ENCODE data around the gene PPP1R12C.
A peak's percentile ranks its signal among the peaks of the same experiment; 100 is the strongest.
"Not testable (repeated sequence)": the region's sequence is repeated elsewhere in the genome, so short reads cannot be mapped to it uniquely, and the experiment has no call there.

The PPP1R12C gene

DNA sequence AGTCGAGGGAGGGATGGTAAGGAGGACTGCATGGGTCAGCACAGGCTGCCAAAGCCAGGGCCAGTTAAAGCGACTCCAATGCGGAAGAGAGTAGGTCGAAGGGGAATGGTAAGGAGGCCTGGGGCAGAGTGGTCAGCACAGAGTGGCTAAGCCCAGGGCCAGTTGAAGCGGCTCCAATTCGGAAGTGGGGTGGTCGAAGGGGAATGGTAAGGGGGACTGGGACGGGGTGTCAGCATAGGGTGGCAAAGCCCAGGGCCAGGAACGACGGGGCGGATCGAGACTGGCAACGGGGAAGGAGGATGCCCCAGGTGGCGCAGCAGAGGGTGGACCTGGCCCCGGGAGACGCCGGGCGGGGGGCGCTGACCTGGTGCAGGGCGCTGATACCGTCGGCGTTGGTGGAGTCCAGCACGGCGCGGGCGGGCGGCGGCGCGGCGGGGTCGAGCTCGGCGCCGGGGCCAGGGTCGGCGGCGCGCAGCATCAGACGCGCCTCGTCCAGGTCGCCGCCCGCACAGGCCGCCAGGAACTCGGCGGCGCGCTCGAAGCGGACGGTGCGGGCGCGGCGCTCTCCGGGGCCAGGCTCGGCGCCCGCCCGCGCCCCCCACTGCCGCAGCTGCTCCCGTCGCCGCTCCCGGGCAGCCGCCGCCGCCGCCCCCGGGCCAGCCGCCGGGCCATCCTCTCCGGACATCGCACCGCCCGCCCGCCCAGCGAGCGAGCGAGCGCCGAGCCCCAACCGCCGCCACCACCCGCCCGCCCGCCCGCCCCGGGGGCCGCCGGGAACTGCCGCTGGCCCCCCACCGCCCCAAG lies at the start of gene PPP1R12C:
Gene PPP1R12C (minus strand): TSS at position 779 of the 804 bp plus-strand sequence. CDS start 94 bp downstream, at position 685.
- DNase-seq (ENCODE audit: low read depth): no peak

GRCh38 chr19:55166530-55167268 lies 49.3 kb upstream of the PPP1R12C start, which contains the start of gene DNAAF3:
TSS of gene DNAAF3 (minus strand) at chr19:55166613. CDS start at chr19:55166413, 200 bp downstream.
- peak; percentile 93 for DNase-seq (ENCODE audit: low read depth)

GRCh38 chr19:55165952-55166529 lies 48.6 kb upstream of the PPP1R12C start:
- peak; percentile 60 for DNase-seq (ENCODE audit: low read depth)

DNA sequence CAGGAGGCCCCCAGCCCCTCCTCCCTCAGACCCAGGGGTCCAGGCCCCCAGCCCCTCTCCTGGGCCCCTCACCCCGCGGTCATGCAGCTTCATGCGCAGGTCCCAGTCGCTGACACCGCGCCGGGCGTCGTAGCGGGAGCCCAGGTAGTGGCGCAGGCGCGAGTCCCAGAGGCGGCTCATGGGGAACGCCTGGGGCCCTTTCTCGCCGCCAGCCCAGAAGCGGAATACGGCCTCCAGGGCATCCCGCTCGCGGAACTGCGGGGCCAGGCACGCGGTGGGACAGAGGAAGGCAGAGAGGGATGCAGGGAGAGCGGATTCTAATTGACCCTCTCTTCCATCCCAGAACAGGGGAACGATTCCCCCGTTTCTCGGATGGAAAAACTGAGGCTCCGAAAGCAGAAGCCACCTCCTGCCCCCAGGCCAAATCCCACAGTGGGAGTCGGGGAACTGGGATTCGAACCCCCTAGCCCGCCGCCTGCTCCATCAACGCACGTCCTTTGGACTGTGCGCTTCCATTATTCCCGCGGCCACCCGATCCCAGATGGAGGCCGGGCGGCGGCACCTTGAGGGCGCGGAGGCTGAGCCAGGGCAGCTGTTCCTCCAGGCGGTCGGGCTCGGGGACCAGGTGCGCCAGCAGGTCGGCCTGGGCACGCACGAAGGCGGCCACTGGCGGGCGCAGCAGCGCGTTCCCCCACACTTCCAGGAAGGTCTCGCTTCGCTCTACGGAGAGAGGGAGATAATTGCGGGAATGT lies 44.3 kb upstream of the PPP1R12C start:
- no peak for DNase-seq (ENCODE audit: low read depth)

DNA sequence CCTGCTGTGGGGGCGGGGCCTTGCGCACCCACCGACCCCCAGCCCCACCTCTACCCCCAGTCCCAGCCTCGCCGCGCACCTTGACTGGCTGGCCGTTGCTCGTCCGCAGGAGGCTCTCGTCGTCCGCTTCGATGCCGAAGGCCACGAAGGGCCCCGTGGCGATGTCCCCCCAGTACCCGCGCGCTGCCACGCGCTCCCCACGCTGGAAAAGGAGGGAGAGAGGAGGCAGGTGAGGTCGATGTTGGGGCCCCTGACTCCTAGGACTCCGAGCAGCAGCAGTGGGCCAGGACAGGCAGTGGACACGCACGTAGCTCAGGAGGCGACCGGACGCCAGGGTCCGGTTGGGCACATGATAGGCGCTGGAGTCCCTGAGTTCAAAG lies 43.5 kb upstream of the PPP1R12C start:
- no peak for DNase-seq (ENCODE audit: low read depth)

- peak; percentile 48 for DNase-seq (ENCODE audit: low read depth)
Observed at GRCh38 chr19:55160128-55160985, 42.9 kb upstream of the PPP1R12C start.

- DNase-seq (ENCODE audit: low read depth): no peak
Observed at GRCh38 chr19:55158848-55159749, 41.7 kb upstream of the PPP1R12C start.

- DNase-seq (ENCODE audit: low read depth): no peak
Observed at GRCh38 chr19:55158423-55158822, 41.0 kb upstream of the PPP1R12C start.

GRCh38 chr19:55157064-55157908 lies 39.8 kb upstream of the PPP1R12C start, which contains the start of gene TNNI3:
TSS of gene TNNI3 (minus strand) at chr19:55157732. CDS start at chr19:55157589, 143 bp downstream.
- no peak for DNase-seq (ENCODE audit: low read depth)

DNA sequence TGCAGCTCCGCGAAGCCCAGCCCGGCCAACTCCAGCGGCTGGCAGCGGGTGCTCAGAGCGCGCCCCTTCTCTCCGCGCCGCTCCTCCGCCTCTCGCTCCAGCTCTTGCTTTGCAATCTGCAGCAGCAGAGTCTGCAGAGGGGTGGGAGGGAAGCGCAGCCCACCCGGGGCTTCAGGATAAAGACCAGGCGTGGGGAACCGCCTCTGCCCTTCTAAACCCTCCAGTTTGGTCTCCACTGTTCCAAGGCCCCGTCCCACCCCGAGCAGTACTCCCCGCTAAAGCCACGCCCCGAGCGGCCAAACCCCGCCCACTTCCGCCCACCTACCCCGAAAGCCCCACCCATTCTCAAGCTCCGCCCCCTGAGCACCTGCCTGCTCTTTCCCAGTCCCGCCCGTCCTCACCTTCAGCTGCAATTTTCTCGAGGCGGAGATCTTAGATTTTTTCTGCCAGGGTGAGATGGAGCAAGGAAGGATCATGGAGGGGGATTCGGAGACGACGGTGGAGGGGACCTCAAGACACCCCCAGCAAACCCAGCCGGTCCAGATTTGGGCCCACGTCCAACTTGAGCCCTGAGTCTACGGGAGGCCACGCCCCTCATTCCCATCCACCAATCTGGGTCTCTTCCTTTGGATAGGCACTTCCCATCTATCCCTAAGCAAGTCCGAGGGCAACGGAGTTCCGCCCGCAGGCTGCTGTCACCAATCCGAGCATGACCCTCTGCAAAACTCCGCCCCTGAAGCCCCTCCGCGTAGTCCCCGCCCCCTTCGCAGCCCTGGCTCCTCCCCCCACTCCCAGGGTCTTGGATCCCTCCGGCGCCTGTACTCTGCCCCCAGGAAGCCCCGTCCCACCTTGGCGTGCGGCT lies 39.0 kb upstream of the PPP1R12C start:
- DNase-seq (ENCODE audit: low read depth): peak; percentile 24

DNA sequence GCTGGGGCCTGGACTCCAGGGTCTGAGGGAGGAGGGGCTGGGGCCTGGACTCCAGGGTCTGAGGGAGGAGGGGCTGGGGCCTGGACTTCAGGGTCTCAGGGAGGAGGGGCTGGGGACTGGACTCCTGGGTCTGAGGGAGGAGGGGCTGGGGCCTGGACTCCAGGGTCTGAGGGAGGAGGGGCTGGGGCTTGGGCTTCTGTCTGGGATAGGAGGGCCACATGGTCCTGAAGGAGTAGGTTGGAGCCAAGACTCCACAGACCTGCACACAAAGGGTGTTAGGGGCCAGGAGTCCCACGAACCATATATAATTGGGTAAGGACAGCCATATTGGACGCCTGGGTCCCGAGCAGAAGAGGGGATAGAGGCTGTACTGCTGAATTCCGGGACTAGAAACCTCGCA lies 38.3 kb upstream of the PPP1R12C start:
- DNase-seq (ENCODE audit: low read depth): not testable (repeated sequence)

DNA sequence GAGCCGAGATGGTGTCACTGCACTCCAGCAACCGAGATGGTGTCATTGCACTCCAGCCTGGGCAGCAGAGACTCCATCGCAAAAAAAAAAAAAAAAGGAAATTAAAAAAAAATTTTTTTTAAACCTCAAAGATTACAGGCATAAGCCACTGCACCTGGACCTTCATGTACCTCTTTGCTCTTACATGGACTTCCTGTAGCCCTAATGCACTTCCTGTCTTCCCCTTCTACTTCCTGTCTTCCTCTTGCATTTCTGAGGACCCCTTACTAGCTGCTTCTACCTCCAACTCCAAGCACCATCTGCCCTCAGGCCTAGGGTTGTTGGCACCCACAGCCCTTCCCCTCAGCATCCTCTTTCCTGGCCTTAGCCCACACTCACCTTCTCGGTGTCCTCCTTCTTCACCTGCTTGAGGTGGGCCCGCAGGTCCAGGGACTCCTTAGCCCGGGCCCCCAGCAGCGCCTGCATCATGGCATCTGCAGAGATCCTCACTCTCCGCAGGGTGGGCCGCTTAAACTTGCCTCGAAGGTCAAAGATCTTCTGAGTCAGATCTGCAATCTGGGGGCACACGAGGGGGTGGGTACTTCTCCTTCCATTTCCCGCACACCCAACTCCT lies 36.3 kb upstream of the PPP1R12C start:
- no peak for DNase-seq (ENCODE audit: low read depth)

- DNase-seq (ENCODE audit: low read depth): no peak
Observed at GRCh38 chr19:55152017-55152416, 34.6 kb upstream of the PPP1R12C start.

GRCh38 chr19:55149078-55150003 lies 31.9 kb upstream of the PPP1R12C start, which contains the start of gene TNNT1:
TSS of gene TNNT1 (minus strand) at chr19:55149206. CDS start at chr19:55147157, 2,049 bp downstream.
- DNase-seq (ENCODE audit: low read depth): no peak

DNA sequence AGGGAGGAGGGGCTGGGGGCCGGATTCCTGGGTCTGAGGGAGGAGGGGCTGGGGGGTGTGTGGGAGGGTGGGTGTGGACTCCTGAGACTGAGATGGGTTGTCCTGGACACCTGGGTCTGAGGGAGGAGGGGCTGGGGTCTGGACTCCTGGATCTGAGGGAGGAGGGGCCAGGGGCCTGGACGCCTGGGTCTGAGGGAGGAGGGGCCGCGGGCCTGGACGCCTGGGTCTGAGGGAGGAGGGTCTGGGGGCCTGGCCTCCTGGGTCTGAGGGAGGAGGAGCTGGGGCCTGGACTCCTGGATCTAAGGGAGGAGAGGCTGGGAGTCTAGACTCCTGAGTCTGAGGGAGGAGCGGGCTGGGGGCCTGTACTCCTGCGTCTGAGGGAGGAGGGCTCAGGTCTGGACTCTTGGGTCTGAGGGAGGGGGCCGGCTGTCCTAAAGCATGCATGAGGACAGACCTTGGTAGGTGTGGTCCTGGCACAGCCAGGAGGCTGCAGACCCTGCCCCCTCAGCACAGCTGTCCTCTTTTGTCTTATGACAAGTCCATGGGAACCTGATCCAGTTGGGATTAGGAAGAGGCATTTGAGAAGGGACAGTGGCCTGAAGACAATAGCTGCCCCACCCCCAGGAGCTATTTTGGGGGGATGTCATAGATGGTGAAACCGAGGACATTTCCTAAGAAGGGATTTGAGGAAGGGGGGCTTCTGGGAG lies 30.3 kb upstream of the PPP1R12C start:
- DNase-seq (ENCODE audit: low read depth): no peak

All from fibroblast of gingiva (primary cell).